GM12874 (cell line): ENCODE results near the gene INIP.

Experiments used
- TF ChIP-seq, protein P1 (sequence below): IDR thresholded peaks from 2 replicates; pipeline ENCODE4 v1.5.1; 2011; ENCODE audit warnings: low read depth, mild to moderate bottlenecking, control low read depth, low read length, moderate library complexity; ENCODE audit not compliant: insufficient read depth

Gene INIP

DNA sequence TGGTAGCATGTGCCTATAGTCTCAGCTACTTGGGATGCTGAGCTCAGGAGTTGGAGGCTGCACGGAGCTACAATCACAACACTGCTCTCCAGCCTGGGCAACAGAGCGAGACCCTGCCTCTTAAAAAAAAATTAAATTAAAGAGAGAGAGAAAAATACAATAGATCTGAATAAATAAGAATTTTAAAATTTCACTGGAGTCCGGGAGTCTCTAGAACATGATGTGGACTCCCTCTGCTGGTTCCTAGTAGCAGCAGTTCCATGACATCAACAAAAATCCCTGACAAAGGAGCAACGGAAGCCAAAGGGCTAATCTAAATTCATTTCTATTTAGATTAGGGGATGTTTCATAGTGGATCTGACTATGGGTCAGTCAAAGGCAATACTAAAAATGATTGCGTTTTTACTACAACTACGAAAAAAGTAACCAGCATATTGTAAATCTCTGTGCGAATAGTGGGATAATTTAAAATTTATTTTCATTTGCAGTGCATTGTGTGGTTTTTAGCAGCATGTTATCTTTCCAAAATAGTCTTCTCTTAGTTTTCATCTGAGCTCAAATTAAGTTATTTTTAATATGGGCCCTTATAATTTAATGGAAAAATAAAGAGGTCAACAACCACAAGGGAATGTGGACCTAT is 6.7 kb downstream of the INIP start:
- TF ChIP-seq, protein P1, sequence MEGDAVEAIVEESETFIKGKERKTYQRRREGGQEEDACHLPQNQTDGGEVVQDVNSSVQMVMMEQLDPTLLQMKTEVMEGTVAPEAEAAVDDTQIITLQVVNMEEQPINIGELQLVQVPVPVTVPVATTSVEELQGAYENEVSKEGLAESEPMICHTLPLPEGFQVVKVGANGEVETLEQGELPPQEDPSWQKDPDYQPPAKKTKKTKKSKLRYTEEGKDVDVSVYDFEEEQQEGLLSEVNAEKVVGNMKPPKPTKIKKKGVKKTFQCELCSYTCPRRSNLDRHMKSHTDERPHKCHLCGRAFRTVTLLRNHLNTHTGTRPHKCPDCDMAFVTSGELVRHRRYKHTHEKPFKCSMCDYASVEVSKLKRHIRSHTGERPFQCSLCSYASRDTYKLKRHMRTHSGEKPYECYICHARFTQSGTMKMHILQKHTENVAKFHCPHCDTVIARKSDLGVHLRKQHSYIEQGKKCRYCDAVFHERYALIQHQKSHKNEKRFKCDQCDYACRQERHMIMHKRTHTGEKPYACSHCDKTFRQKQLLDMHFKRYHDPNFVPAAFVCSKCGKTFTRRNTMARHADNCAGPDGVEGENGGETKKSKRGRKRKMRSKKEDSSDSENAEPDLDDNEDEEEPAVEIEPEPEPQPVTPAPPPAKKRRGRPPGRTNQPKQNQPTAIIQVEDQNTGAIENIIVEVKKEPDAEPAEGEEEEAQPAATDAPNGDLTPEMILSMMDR: peak; percentile 12; the same call in 1 of the 2 replicates

DNA sequence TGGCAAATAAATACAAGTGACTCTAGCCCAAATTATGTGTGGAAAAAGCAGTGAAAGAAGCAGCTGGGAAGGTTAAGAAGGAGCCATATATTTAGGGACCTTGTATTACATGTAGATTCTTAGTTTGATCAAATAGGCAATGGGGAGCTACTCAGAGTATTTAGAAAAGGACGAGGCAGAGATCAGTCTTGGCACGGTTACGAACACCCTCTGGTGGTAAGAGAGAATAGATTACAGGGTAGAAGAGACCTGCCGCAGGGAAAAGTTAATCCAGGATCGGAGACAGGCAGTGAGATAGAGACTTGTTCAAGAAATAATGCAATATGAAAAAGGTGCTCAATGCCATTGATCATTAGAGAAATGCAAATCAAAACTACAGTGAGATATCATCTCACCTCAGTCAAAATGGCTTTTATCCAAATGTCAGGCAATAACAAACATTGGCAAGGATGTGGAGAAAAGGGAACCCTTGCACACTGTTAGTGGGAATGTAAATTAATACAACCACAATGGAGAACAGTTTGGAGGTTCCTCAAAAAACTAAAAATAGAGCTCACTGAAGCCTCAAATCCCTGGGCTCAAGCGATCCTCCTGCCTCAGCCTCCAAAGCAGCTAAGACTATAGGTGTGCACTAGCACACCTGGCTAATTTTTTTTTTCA is 12.0 kb downstream of the INIP start:
- TF ChIP-seq, protein P1: no peak

DNA sequence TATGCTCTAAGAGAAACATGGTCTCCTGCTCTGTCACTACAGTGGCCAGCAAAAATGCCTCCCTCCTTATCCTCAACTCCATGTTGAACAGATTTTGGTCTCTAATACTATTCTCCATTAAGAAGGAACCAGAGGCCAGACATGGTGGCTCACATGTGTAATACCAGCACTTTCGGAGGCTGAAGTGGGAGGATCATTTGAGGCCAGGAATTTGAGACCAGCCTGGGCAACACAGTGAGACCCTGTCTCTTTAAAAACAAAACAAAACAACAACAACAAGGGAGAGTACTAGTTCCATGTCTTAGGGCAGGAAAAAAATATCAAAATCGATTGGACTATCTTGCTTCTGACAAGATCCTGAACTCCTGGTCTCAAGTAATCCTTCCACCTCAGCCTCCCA is 14.6 kb downstream of the INIP start:
- TF ChIP-seq, protein P1: no peak

DNA sequence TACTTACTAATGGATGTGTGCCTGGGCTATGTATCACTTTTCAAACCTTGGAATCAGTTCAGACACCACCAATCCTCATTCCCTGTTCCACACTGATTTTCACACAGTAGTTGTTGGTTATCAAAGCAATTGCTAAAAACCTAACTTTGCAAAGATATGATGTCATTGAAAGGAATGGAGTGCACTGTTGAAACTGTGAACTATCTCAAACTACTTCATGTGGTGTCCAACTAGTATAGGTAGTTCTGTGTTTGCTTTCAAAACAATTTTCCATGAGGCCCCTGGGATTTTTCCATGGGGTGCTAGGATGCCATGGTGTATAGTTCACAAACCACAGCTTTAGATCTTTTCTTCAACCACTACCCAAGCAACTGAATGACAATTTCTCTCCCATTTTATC is 17.8 kb downstream of the INIP start:
- TF ChIP-seq, protein P1: no peak

DNA sequence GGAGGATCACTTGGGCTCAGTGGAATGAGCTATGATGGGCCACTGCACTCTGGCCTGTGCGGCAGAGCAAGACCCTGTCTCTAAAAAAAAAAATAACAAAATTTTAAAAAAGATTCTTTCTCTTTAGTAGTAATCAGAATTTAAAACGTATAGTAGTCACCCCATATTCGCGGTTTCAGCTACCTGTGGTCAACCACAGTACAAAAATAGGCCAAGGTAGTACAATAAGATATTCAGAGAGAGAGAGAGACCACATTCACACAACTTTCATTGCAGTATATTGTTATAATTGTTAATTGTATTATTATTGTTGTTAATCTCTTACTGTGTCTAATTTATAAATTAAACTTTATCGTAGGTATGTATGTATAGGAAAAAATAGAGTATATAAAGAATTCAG is 18.7 kb downstream of the INIP start:
- TF ChIP-seq, protein P1: no peak

DNA sequence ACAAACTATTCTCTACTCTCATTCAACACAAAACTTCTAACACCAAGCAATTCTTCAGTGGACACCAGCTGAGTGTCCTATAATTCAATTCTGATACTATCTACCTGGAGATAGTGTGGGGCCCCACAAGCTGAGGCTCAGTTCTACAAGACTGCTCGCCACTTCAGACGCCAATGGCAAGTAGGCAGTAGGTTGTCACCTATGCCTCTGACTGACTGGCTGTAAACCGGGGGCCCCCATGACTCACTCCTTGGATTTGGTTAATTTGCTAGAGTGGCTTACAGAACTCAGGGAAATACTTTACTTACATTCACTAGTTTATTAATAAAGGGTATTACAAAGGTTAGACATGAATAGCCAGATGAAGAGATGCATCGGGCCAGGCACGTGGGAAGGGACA is 21.5 kb downstream of the INIP start:
- TF ChIP-seq, protein P1: no peak

DNA sequence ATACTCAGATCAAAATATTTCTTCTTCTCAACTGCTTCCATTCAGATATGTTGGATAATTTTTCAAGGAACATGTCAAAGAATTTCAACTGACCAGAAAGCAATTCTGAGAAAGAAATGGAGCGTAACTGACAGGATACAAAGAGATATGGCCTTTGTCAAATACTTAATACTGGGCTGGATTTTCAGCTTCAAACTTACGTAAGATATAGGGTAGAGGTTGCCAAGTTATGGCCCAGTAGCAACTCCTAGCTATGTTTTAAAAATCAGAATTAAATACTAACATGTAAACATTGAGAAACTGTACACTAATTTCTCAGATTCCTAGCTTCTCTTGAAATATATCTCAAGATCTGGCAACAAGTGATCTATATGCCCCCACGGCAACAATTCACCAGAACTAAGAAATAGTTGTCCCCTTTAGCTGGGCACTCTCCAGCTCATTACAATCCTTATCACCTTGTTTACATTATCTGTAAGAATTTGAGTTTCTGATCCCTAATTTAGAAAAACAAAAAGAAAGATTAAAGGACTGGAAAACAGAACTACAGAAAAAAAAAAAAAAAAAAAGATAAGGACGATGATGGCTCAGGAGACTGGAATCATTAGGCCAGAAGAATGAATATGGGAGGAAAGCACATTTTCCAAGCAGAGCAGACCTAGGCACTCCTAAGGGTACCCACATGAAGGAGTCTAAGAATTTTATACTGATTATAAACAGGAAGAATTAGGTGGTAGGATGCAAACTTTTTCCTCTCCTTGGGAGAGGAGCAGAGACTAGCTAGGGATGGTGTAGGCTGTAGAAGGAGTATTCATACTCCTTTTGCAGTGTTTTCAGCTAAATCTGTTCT is 23.0 kb downstream of the INIP start:
- TF ChIP-seq, protein P1: no peak
